HG03066 (cell line): Measurements from ENCODE around the gene C1orf21.

Source experiments
- ATAC-seq: cut with Tn5 transposase; IDR thresholded peaks from one replicate; pipeline ENCODE4 v1.9.1; 2021; ENCODE audit warnings: low read depth; ENCODE audit not compliant: unreplicated experiment

The C1orf21 gene

DNA sequence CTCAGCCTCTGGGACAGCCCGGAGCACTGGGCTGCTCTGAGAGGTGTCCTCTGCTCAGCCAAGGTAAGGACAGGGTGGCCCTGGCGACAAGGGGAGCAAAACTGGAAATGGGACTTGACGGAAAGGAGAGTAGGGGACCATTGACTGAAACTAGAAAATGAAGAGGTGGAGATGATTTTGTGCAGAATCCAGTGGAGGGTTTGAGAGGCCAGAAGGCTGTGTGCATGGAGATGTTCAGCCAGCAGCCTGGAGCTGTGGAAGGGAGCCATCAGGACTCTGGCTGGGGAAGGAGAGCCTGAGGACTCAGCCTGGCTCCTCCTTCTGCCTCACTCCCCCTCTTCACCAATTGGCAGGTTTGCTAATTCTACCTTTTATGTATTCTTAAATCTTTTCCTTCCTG, 253.7 kb downstream of the C1orf21 start:
- no peak for ATAC-seq

DNA sequence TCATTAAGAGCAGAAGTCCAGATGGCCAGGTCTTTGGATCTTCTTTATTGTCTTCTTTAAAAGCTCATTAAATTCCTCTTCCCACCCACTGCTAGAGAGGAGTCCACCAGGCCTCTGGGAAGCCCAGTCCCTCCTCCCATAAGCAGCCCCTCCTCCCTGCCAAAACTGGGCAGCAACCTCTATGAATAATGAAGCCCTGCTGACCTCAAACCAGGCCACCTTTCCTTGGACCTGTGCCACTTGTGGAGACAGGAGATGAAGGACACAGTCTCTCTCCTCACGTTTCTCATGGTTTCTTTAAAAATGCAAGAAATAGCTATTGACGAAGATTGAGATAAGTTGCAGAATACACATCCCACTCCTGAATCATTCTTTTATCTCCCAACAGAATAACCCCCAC, 255.1 kb downstream of the C1orf21 start:
- ATAC-seq: no peak

GRCh38 chr1:184643661-184644060, 256.8 kb downstream of the C1orf21 start:
- no peak for ATAC-seq

DNA sequence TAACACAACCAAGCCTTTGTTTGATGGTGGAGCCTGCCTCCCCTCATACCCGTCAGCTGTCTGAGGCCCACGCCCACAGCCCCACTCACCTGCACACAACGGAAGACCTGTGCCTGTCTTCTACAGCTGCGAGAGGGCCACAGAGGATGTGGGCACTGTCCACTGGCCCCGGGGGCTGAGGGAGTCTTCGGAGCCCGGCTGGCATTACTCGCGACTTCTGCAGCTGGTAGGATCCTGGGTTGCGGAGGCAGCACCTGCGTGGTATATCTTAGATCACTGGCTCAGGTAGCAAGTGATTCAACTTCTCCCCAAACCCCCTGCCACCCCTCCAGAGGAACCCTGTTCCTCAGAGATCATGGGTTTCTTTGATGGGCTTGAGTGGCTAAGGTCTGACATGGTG, 257.9 kb downstream of the C1orf21 start:
- no peak for ATAC-seq

GRCh38 chr1:184646178-184646701, 259.4 kb downstream of the C1orf21 start:
- ATAC-seq: no peak

DNA sequence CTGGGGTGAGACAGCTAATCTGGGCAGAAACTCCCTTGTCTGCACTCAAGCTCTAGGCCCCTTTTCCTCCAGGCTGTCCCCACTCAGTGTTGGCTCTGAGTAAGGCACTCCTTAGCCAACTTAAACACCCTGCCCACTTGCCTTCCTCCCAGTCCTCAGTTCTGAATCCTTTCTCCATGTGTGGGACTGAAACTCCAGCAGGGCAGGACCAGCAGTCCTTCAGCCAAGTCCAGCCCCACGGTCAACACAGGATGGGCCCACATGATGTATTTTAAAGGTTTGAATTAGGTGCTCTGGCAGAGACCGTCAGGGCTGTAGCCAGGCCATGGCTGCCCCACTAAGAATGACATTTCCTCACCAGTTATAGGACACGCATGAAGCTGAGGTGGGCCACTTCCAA, 260.0 kb downstream of the C1orf21 start:
- no peak for ATAC-seq

DNA sequence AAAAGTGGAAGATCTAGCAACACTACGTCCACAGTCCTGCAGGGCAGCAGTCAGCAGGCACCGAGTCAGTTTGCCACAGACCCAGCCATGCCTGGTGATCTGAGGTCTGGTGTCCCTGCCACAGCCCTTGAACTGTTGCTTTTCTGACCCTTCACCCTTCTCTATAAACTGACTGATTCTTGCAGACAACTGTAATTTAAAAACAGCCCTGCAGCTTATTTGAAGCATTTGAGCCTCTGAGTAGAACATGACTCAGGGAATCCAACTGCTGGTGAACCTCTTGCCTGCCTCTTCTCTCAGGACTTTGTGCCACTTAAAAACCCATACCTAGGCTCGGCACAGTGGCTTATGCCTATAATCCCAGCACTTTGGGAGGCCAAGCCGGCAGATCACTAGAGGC, 260.6 kb downstream of the C1orf21 start:
- no peak for ATAC-seq

DNA sequence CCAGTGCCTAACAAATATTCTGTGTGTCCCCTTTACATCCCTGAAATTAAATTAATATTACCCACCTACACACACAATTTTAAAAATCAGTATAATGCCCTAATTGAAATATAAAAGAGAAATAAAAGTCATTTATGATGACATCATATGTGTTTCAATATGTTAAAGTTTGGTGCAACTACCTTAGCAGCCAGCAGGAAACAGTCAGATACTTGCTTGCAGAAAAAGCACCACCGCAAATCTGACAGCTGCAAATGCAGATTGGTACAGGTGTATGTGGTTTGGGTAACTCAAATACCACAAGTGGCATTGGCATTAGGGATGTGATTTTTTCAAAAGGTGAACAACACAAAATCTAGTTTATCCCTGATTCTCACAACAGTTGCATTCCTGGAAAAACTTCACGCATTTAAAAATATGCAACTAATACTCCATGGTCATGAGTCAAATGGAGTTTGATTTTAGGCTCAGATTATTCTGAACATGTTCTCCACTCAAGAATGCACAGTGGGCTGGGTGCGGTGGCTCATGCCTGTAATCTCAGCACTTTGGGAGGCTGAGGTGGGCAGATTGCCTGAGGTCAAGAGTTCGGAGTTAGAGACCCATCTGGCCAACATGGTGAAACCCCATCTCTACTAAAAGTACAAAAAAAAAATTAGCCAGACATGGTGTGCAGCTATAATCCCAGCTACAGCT, 261.5 kb downstream of the C1orf21 start:
- ATAC-seq: no peak

DNA sequence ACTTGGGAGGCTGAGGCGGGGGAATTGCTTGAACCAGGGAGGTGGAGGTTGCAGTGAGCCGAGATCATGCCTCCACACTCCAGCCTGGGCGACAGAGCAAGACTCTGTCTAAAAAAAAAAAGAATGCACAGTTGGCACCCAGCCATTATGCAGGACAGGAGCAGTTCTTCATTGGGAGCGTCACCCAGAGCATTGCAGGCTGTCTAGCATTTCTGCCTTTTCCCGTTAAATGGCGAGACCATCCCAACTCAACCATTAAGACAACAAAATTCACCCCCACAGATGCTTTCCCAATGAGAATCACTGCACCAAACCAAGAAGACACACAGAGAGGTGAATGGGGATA, 262.0 kb downstream of the C1orf21 start:
- no peak for ATAC-seq

GRCh38 chr1:184649451-184649888, 262.6 kb downstream of the C1orf21 start:
- ATAC-seq: peak; percentile 86

DNA sequence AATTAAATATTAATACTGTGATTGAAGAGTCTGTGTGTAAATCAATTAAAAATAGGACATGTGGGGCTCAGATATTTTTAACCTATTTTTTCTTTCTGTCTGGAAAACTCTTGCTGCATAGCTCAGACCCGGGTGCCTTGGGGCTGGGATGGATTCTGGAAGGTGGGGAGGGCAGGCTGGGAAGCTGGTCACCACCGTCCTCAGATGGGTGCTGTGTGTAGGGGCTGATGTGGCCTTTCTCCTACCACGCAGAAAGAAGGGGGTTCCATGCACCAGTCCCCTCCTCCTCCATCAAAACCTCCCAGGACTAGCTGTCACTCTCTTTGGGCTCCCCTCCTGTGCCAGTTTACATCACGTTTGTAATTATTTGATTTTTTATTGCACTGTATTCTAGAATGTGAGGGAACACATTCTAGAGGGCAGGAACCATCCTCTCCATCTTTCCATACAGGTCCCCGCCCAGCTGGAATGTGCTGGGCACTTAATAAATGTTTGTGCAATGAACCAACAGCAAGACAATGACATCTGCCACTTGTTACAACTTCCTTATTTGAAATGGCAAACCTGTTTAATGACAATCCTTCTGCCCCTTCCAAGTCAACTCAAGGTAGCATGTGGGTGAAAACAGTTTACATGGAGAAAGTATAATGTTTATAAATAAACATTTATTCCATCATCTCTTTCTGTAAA, 263.5 kb downstream of the C1orf21 start:
- no peak for ATAC-seq

DNA sequence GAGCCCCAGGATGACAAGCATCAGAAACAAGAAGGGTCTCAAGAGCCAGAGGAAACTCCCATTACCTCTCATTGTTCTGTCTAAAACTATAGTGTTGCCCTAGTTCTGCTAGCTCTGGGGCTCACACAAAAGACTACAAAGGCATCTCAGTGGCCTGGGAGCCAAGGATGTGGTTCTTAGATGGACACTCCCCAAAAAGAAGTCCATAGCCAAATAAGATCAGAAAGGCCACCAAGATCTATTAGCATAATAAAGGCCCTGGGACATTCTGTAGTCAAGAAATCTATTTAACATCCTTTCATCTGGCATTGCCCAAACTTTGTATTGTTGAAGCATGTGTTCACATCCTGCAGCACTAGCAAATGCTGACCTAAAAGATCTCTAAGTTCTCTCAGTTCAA, 268.4 kb downstream of the C1orf21 start:
- ATAC-seq: no peak

DNA sequence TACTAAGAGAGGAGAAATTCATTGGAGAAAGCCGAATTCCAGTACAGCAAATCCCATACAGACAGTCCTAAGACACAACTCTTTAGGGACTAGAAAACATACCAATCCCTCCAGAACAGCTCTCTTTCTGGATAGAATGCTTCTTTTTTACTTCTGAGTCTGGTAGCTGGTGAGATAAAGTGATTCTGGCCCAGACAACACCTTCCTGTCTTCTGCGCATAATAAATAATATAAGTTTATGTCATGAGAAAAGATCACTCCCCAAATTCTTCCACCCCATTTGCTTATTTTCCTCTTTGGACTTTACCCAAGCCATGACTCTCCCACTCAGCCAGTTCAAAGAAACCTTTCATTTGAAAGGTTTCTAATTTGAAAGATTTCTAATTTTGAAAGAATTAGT, 269.4 kb downstream of the C1orf21 start:
- ATAC-seq: no peak

DNA sequence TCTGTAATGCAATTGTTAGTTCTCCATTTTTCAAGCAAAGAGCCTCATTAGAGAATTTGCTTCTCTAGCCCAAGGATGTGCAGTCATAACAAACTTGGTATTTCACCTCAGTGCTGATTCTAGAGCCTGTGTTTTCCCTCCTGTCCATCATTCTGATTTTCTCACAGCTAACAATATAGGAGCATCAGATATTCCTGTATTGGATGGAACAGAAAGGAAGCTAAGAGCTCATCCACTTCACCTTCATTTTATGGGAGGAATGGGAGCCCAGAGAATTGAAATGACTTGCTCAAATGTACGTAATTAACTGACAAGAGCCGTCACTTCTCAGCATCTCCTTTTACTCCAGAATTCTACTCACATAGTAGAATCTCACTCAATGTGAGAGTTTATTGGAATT, 271.2 kb downstream of the C1orf21 start:
- no peak for ATAC-seq

DNA sequence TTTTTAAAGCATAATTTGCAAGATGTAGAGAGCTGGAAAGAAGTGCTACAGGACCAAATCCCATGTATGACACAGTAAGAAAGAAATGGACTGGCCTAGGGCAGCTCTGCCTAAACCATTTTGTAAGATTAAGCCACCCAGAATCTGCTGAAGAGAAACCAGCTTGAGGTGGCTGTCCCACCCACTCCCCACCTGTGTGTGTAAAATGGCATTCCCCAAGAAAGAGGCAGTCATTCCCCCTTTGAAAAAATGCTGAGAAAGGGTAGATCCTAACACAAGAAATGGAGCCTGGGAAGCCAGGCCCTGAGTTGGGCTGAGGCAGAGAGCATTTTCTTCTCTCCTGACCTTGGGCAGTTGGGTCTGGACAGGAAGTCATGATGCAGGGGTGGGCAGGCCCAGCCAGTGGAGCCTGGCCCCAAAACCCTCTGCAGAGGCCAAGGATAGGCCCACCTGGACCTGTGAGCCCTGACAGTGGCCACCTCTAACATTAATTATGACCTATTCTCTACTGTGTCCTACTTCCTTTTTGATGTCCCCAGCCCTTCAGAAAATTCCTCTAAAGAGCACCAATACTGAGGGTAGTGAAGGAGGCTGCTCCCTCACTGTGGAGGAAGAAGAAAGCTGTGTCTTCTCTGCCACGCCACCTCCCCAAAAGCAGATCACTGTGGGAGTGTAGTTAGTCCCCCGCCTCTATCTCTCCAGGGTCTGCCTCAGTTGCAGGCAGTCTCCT, 273.8 kb downstream of the C1orf21 start:
- no peak for ATAC-seq

DNA sequence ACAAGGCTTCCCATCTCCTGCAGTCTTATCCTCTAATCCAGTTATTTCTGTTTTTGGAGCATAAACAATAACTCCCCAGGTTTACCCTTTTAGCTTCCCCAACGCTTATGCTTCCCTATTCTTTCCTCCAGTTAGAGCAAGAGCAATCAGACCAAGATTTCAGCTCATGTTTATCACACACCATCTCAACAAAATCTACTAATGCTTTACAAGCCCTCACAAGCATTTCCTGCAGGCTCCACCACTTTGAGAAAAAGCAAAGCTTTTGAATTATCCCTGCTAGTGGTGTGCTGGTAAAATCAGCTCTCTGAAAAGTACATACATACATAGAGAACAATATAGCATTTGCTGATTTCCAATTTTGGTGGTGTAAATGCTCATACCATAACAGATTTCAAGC, 275.0 kb downstream of the C1orf21 start:
- ATAC-seq: no peak

DNA sequence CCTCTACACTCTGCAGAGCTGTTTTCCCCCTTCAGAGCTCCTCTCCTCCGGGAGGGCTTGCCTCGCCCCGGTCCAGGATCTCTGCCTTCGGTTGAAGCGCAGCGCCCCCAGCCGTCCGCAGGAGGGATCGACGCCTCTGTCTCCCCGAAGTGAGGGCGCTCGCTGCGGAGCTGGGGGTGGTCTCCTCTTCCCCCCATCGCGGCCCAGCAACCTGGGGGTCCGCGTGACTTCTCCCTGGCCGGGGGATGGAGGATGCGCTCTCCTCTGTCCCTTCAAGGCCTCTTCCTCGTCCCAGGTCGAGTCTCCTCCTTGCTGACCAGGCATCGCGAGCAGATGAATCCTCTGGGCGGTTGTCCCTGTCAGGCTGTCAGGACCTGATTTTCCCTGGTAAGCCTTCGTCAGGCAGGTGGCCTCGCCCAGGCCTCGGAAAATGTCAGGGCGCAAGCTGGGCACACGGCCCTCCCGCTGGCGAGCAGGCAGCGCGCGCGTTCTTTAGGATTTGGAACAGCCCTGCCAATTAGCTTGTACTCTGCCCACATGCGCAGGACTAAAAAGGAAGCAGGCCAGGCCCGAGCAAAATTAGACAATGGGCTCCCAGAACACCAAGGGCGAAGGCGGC, 277.3 kb downstream of the C1orf21 start:
- ATAC-seq: no peak

DNA sequence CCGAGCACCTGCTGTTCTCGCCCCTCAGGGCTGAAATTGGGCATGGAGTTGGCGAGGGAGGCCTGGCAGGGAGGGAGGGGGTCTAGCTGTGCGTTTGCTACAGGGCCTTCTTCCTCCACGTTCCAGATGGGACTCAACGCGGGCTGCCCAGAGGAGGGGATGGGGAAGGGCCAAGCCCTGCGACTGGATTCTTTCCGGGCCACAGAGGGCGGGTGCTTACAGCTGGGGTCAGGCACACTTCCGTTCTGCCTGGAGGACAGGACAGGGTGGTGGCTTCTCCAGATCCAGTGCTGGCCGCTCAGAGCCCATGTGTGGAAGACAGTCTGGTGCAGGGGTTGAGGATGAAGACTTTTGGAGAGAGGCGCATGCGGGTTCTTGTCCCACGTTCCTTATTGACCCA, 277.8 kb downstream of the C1orf21 start:
- ATAC-seq: no peak

DNA sequence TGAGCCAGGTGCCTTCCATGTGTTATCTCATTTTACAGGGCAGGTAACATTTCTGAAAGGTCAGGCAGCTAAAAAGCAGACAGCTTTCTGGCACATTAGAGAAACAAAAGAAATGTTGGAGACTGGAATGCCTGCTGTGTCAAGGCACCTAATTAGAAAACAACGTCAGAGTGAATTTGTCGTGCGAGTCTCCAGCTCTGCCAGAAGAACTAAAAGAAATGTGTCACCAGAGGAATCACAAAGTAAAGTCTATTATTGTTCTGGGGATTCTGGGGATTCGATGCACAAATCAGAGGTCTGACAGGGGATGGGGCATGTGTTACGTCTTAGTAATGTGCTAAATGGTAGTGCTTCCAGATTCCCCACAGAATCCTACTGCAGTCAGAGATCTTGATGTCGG, 278.5 kb downstream of the C1orf21 start:
- no peak for ATAC-seq

DNA sequence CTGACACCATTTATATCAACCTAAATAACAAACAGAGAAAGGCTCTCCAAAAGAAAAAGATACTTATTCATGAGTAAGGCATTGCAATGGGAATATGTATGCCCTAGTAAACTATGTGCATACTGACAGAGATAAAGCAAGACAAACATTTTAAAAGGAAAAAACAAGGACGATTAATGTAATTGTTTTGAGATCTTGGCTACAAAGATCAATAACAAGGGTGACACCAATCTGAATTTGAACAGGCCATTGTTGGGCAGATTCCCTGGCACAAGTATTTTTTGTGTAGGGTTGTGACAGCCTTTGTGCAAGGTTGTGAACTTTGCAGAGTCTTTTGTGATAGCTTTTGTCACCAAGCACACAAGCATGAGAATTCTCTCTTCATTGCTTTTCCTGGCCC, 282.6 kb downstream of the C1orf21 start:
- ATAC-seq: no peak
